Astrocyte of the cerebellum (primary cell): ENCODE results near the gene ALDH1L2.

Source experiments
- DNase-seq: peaks from one replicate; pipeline ENCODE4 v3.0.0-alpha.2; 2011; ENCODE audit warnings: low read depth
- H3K4me3 ChIP-seq: 2 replicates; pipeline ENCODE4 v1.5.1; 2011; ENCODE audit warnings: mild to moderate bottlenecking, low read depth, low read length, moderate library complexity
- in situ Hi-C: cut with HindIII; loops from 2 replicates; pipeline ENCODE4 v1.10.0; 2017; ENCODE audit warnings: low sequenced_read_pairs
- TF ChIP-seq, protein P1 (sequence below): IDR thresholded peaks from 2 replicates; pipeline ENCODE4 v1.5.1; 2012; ENCODE audit warnings: low read length, low read depth, moderate library complexity, mild to moderate bottlenecking; ENCODE audit errors: missing control alignments

The ALDH1L2 gene

DNA sequence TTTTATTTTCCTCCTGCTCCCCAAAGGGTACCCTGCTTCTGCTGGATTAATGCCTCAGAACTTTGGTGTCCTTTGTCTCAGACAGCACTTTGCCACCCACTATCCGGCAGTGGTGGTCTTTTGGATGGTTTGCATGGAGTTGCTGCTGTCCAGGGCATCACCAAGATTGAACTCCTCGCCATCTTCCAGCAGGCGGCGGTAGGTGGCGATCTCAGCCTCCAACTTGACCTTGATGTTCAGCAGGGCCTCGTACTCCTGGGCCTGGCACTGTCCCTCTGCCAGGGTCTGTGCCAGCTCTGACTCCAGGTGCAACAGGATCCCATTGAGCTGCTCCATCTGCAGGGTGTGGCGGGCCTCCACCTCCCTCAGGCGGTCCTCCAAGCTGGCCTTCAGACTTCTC lies 107.6 kb downstream of the ALDH1L2 start:
- TF ChIP-seq, protein P1, sequence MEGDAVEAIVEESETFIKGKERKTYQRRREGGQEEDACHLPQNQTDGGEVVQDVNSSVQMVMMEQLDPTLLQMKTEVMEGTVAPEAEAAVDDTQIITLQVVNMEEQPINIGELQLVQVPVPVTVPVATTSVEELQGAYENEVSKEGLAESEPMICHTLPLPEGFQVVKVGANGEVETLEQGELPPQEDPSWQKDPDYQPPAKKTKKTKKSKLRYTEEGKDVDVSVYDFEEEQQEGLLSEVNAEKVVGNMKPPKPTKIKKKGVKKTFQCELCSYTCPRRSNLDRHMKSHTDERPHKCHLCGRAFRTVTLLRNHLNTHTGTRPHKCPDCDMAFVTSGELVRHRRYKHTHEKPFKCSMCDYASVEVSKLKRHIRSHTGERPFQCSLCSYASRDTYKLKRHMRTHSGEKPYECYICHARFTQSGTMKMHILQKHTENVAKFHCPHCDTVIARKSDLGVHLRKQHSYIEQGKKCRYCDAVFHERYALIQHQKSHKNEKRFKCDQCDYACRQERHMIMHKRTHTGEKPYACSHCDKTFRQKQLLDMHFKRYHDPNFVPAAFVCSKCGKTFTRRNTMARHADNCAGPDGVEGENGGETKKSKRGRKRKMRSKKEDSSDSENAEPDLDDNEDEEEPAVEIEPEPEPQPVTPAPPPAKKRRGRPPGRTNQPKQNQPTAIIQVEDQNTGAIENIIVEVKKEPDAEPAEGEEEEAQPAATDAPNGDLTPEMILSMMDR = no peak

GRCh38 chr12:104975587-104976343 lies 108.5 kb downstream of the ALDH1L2 start:
- no peak for DNase-seq
- in situ Hi-C loops = no loop called here
- TF ChIP-seq, protein P1 = no peak
- no peak overlapping the region for H3K4me3 ChIP-seq

More for the DNA sequence above, 107.6 kb downstream of the ALDH1L2 start:
- no peak overlapping the region for H3K4me3 ChIP-seq
- in situ Hi-C loops = no loop called here
- DNase-seq = no peak

DNA sequence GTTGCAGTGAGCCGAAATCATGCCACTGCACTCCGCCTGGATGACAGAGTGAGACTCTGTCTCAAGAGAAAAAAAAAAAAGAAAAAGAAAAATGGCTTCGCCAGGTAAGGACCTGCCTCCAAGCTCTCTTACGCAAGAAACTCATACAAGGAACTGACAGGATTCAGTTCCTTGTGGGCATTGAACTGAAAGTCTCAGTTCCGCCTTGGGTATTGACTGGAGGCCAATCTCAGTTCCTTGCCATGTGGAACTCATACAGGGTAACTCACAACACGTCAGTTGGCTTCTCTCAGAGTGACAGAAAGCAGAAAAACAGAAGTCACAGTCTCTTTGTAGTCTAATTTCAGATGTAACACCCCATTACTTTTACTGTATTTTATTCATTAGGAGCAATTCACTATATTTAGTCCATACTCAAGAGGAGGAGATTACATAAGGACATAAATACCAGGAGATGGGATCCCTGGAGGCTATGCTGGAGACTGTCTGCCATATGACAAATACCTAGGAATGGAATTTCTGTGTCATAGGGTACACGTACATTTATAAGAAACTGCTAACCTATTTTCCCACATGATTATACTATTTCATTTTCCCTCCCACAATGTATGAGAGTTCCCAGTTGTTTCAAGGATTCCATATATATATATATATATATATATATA lies 109.5 kb downstream of the ALDH1L2 start:
- no peak overlapping the region for H3K4me3 ChIP-seq
- TF ChIP-seq, protein P1 = no peak
- in situ Hi-C loops = no loop called here
- no peak for DNase-seq

- no peak overlapping the region for H3K4me3 ChIP-seq
- TF ChIP-seq, protein P1 = no peak
- DNase-seq = no peak
- in situ Hi-C loops = no loop called here
Measured at GRCh38 chr12:104973250-104973649, 111.0 kb downstream of the ALDH1L2 start.

- H3K4me3 ChIP-seq = no peak overlapping the region
- in situ Hi-C loops = no loop called here
- TF ChIP-seq, protein P1 = no peak
Measured at GRCh38 chr12:104971306-104971705, 113.0 kb downstream of the ALDH1L2 start.

More at GRCh38 chr12:104971306-104971705, 113.0 kb downstream of the ALDH1L2 start:
- no peak for DNase-seq
